GM21528 (cell line): Measurements from ENCODE around the gene CDK4.
"Not testable (repeated sequence)": the region's sequence is repeated elsewhere in the genome, so short reads cannot be mapped to it uniquely, and the experiment has no call there.

ENCODE experiments used
- ATAC-seq: cut with Tn5 transposase; IDR thresholded peaks from one replicate; pipeline ENCODE4 v1.9.1; 2021; ENCODE audit warnings: mild to moderate bottlenecking, moderate library complexity; ENCODE audit not compliant: unreplicated experiment, low FRiP score

CDK4 gene

GRCh38 chr12:57716305-57716704 is 35.8 kb downstream of the CDK4 start:
- no peak for ATAC-seq

- ATAC-seq = no peak
Measured at GRCh38 chr12:57715786-57716185, 36.3 kb downstream of the CDK4 start.

DNA sequence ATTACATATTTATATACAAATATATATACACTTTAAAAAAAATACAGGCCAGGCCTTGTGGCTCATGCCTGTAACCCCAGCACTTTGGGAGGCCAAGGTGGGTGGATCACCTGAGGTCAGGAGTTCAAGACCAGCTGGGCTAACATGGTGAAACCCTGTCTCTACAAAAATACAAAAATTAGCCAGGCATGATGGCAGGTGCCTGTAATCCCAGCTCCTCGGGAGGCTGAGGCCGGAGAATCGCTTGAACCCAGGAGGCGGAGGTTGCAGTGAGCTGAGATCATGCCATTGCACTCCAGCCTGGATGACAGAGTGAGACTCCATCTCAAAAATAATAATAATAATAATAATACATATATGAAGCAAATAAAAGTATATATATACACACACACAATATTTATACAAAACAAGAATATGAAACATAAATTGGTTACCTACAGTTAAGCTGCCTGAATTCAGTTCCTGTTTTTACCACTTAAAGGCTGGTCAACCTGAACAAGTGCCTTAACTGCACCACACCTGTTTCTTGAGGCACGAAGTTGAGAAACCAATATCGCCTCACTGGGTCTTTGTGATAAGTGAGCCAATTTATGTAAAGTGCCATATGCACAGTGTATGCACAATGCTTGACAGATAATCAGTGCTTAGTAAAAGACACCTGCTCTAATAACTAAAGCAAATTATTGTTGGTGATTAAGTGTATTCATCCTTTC is 36.9 kb downstream of the CDK4 start:
- ATAC-seq = not testable (repeated sequence)

- ATAC-seq = no peak
Measured at GRCh38 chr12:57713209-57713608, 38.9 kb downstream of the CDK4 start.

DNA sequence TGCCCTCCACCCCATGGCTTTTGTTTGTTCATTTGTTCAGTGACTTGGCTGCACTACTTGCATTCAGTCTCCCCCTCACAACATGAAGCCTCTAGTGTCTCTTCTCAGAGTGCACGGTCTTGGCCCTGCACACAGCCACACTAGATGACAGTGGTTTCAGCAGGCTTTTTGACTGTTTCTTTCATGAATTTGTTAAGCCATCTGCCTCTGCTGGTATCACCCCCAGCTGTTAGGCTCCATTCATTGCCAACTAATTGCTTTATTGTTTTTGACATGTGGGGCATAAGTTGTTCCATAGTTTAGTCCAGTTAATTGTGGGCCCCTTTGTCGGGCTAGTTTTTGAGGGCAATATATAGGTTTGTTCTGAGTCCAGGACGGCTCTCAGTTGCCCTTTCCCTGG is 39.4 kb downstream of the CDK4 start:
- no peak for ATAC-seq

GRCh38 chr12:57708296-57708695 is 43.8 kb downstream of the CDK4 start:
- no peak for ATAC-seq

GRCh38 chr12:57707250-57707649 is 44.9 kb downstream of the CDK4 start:
- no peak for ATAC-seq

DNA sequence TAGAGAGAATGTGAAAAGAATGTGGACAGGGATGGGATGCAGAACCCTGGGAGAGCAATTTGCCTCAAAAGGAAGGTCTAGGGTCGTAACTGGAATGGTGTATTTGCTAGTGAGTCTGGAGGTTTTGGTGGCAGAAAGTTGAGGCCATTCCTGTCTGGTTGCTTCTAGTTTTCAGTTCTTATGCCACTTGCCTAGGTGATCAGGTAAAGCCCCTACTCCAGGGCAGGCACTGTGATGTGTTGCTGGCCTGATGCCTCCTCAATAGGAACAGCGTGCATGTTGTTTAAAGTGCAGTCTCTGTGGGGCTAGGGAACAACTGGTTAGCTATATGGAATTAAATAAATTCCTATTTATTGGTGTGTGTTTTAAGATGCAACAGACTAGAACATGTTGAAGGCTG is 51.8 kb downstream of the CDK4 start:
- no peak for ATAC-seq

DNA sequence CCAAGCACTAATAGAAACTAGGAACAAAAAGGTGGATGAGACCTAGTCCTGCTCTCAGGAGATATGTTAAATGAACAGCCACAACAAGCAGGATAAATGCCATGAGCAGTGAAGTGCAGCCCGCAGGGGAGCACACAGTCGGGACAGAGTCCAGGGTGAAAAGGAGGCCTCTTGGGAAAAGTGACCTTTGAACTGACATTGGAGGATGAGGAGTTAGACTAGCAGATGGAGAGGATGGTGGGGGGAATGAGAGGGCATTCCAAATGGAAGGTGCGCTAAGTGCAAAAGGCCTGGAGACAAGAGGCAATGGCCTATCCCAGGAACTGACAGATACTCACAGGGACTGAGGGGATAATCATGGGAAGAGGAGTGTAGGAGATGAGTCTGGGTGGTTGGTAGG is 53.7 kb downstream of the CDK4 start:
- no peak for ATAC-seq
